GM18907 (cell line): ENCODE results near the gene FOCAD.
"Not testable (repeated sequence)": the region's sequence is repeated elsewhere in the genome, so short reads cannot be mapped to it uniquely, and the experiment has no call there.

Source experiments
- ATAC-seq: cut with Tn5 transposase; IDR thresholded peaks from one replicate; pipeline ENCODE4 v1.9.1; 2021; ENCODE audit warnings: mild to moderate bottlenecking, moderate library complexity; ENCODE audit not compliant: unreplicated experiment

Gene FOCAD

DNA sequence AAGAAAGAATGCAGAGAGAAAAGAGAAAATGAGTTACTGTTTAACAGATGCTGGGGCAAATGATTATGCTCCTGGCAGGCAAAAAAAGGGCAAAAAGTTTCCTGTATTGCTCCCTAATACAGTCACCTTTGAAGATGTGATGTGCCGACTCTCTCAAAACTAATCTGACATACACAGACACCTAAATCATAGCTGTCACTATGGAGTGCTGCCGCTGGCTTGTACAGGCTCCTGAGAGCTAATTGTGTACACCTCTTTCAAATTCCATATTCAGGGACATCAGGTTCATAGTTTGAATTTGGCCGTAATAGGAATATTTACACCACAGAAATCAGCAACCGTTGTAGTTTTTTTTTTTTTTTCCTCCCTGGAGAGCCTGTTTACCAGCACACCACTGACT lies 12.4 kb upstream of the FOCAD start:
- ATAC-seq = no peak

- ATAC-seq = not testable (repeated sequence)
Observed at GRCh38 chr9:20673537-20673936, 10.5 kb upstream of the FOCAD start.

DNA sequence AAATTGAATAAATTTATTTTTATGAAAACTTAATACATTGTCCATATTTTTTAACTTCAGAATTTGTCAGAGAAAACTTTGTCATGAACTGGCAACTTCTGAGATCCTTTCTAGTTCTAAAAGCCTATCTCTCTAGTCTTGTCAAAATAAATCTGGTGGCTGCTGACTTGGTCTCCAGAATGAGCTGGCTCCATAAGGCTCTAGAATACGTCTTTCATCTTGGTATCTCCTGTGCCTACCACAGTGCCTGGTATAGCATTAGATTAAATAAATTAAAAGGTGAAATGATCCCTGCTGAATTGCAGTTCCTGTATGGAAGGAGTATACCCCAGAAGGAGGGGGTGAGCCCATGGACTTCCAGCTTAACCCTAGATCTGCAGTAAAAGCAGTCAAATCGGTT lies 2.6 kb upstream of the FOCAD start:
- no peak for ATAC-seq

GRCh38 chr9:20683351-20684034 lies 566 bp upstream of the FOCAD start:
- peak; percentile 10 for ATAC-seq

DNA sequence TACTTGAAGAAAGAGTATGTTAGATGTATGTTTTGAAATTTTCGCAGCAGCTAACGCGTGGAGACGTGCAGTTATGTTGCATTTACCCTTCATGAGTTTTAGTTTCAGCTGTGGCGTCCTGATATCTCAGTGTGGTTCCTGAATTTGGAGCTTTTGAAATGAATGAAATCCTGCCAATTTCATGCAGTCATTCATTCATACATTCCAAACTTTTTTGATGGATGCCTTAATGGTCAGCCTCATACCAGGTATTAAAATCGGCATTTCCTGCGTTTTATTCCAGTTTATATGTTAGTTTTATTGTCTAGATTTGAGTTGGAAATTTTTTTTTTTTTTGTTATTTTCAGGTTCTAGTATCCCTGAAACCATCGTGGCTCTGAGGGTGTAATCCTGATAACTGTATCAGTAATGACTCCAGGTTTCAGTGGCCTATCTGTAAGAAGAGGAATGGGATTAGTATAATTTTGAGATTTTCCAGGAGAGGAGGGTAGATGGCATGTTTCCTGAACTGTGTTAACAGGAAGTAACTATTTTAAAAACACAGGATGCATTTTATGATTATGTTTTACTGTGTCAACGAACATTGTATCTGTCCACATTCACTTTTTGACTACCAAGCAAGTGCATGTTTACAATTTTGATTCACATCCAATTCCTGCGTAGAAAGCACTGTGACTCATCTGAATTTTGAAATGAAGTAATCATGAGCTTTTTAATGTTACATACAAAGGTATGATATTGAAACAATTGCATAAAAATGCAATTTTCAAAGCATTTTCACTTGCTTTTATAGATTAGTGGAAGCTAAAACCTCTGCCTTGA lies 1.0 kb downstream of the FOCAD start:
- ATAC-seq = no peak

- ATAC-seq = no peak
Observed at GRCh38 chr9:20685769-20686168, 1.7 kb downstream of the FOCAD start.

DNA sequence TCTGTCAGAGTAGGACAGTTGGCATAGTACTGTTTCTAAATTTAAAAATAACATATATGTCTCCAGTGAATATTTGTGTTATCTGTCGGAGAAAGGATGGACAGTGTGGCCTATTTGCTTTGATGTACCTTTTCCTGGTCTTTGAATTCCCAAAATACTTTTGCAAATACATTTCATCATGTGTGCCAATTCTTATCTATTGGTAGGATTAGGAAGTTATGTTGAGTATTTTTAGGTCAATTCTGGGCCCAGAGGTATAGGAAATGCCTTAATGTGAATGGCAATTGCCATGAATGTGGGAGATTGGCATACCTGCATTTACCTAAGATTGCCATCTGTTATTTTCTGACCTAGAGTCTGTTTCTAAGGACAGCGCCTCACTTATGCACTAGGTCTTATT lies 5.8 kb downstream of the FOCAD start:
- ATAC-seq = no peak

DNA sequence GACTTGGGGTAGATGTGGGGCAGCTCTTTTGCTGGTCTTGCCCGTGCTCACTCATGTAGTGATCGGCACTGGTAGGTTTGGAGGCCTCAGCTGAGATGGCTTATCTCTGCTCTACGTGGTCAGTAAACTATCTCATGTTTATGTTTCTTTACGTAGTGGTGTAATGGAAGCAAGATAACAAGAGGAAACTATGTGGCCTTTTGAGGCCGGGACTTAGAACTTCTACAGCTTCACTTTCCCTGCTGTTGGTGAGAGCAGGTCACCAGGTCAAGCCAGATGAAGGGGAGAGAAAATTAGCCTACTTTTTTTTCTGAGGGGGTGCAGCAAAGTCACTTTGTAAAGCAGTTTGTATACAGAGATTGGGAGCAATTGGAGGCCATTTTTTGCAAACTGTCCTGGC lies 8.5 kb downstream of the FOCAD start:
- no peak for ATAC-seq

DNA sequence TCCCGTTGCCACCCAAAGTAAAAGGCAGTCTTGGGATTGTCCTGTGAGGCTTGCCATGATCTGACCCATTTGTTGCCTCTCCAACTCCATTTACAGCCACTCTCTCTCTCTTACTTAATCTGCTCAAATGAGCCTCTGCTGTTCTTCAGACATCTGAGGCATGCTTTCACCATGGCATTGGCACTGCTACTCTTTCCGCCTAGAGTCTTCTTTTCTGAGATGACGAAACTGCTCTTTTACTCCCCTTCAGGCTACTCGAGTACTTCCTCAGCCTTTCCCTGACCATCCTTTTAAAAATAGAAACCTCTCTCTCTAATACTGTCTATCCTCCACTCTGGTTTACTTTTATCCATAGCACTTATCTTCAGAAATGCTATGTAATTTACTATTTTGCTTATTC lies 9.0 kb downstream of the FOCAD start:
- ATAC-seq = no peak

DNA sequence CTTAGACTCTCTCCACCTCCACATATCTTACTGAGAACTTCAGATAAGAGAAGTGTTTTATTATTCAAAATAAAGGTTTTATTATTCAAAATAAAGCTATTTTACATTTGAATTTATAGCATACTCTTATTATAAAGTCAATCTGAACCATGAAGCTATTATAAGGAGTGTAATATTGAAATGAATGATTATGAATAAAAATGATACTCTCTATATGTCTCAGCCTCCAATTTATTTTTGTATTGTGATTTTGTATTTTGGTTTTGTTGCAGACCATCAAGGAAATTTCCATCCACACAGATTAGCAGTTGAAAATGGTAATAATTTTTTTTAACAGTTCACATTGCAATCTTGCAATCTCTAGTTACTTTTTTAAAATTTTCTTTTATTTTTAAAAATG lies 10.2 kb downstream of the FOCAD start:
- ATAC-seq = no peak

GRCh38 chr9:20697021-20697719 lies 13.1 kb downstream of the FOCAD start:
- no peak for ATAC-seq

DNA sequence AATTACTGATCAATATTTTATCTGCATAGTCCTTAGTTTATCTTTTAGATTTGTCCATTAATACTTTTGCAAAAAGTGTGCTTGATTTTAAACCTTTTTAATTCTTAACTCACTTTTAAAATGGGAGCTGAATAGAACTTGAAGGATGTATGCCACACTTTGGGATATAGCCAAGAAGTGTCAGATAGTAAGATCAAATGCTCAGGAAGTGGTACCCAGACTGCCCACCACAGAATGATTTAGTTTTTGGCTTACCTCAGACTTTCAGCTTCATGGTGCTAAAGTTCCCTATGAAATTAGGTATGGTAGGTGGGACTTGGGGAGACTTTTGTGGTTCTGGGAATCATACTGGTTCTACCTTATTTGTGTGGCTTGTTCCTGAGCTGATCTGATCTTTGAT lies 14.7 kb downstream of the FOCAD start:
- ATAC-seq = no peak

DNA sequence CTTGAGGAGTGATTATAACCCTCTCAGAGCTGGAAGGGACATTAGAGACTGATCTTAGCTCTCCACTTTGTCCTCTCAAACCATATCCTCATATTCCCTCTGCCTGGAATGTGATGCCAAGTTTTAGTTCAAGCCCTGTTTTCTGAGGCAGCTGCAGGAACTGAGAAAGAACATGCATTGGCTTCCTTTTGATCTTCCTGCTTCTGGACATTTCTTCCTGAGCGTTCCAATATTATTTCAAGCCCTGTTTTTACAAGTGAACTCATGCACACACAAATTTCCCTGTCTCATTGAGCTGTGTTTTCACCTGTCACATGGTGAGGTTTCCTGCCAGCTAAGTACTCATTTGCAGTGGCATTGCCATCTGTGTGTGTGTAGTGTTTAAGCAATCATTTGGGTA lies 17.0 kb downstream of the FOCAD start:
- no peak for ATAC-seq

- no peak for ATAC-seq
Observed at GRCh38 chr9:20702570-20702969, 18.5 kb downstream of the FOCAD start.

DNA sequence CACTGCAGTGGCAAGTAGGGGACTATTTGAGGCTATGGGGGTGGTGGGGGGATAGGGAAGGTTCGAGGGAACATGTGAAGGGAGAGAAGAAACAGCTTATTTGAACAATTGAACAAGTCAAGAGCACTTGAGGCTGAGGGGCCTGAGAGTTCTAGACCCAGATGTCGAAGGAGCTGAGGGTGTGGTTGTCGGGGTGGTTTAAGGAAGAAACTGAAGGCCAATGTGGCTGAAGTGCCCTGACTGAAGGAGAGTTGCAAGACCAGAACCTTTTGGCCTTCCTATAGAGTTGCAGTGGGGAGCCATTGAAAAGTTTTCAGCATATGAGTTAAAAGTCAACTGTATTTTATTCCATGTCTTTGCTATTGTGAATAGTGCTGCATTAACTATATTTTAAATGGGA lies 19.1 kb downstream of the FOCAD start:
- ATAC-seq = no peak

- no peak for ATAC-seq
Observed at GRCh38 chr9:20707708-20708107, 23.6 kb downstream of the FOCAD start.

GRCh38 chr9:20713172-20713571 lies 29.1 kb downstream of the FOCAD start:
- no peak for ATAC-seq

- ATAC-seq = no peak
Observed at GRCh38 chr9:20714442-20715415, 30.7 kb downstream of the FOCAD start.

DNA sequence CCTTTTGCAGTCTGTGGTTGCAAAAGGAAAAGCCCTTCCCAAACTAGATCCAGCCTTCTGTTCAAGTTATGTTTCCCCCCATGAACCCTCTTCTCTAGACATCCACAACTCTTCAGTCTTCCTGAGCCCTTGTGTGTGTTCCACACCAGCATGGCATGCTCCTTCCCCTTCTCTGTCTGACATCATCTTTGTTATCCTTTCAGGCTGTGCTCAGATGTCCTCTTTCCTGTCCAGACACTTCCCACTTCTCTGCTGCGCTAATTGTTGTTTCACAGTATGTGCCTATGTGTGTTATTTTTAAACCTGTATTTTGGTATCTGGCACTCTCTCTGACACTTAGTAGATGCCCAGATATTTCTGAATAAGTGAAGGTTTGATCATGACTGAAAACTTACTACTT lies 38.2 kb downstream of the FOCAD start:
- ATAC-seq = no peak

GRCh38 chr9:20725675-20726074 lies 41.6 kb downstream of the FOCAD start:
- ATAC-seq = no peak

DNA sequence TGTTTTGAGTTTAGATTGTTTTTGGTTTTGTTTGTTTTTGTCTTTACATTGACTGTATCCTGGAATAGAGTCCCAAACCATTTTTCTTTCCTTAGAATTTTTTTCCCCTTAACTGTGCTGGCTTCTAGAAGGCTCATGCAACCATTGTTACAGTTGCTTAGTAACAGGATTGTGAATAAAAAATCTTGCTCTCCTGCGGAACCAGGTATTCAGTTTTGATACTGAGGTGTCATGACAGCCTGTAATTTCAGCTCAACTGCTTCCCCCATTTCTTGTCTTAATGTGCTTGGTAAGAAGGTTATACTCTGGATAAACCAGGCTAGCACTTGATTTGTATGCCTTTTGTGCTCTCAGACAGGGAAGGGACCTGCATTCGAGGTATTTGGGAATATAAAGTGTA lies 42.1 kb downstream of the FOCAD start:
- ATAC-seq = no peak
